RWPE1 (cell line): ENCODE results near the gene MYO5C.

ENCODE experiments used
- CTCF ChIA-PET: fragments of 350-600 bp; sonication (Branson Sonifier 250); formaldehyde crosslinking; extraction: SDS; loops from one replicate; lab custom pipeline; 2021; lab: Yijun Ruan, JAX
- POLR2A ChIA-PET: fragments of 400-600 bp; formaldehyde crosslinking; extraction: SDS; loops from one replicate; lab custom pipeline; 2020; ENCODE audit warnings: antibody characterized with exemption; ENCODE audit not compliant: low non-redundant PET; lab: Yijun Ruan, JAX
- DNase-seq: peaks from one replicate; pipeline ENCODE4 v3.0.0; 2012; ENCODE audit warnings: low spot score
- H3K27ac ChIP-seq: fragments of 450-650 bp; 2 replicates; pipeline ENCODE4 v1.5.1; 2017
- TF ChIP-seq, protein P1 (sequence below): fragments of 450-650 bp; conservative IDR thresholded peaks from 2 replicates; pipeline ENCODE4 v1.5.1; 2017; ENCODE audit warnings: low read depth, mild to moderate bottlenecking

Gene MYO5C

DNA sequence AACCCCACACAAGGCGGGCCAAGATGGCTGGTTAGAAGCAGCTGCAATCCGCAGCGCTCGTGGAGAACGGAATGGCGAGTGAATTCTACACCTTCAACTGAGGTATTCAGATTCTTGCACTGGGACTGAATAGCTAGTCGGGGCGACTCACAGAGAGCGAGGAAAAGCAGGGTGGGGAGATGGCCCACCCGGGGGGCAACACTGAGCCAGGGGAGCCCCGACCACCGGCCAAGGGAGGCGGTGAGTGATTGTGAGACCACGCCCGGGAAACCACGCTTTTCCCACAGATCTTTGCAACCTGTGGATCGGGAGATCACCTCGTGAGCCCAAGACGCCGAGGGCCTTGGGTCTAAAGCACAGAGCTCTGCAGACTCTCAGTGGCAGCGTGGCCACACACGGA, 132.7 kb downstream of the MYO5C start:
- TF ChIP-seq, protein P1, sequence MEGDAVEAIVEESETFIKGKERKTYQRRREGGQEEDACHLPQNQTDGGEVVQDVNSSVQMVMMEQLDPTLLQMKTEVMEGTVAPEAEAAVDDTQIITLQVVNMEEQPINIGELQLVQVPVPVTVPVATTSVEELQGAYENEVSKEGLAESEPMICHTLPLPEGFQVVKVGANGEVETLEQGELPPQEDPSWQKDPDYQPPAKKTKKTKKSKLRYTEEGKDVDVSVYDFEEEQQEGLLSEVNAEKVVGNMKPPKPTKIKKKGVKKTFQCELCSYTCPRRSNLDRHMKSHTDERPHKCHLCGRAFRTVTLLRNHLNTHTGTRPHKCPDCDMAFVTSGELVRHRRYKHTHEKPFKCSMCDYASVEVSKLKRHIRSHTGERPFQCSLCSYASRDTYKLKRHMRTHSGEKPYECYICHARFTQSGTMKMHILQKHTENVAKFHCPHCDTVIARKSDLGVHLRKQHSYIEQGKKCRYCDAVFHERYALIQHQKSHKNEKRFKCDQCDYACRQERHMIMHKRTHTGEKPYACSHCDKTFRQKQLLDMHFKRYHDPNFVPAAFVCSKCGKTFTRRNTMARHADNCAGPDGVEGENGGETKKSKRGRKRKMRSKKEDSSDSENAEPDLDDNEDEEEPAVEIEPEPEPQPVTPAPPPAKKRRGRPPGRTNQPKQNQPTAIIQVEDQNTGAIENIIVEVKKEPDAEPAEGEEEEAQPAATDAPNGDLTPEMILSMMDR: no peak
- ChIA-PET CTCF (interaction anchor here (0.8 kb wide), 1 partner anchor 38 kb away, joined by 3 read pairs; no protein-coding TSS in a partner anchor), POLR2A (no interaction called here)
- H3K27ac ChIP-seq: no peak overlapping the region
- DNase-seq: no peak

DNA sequence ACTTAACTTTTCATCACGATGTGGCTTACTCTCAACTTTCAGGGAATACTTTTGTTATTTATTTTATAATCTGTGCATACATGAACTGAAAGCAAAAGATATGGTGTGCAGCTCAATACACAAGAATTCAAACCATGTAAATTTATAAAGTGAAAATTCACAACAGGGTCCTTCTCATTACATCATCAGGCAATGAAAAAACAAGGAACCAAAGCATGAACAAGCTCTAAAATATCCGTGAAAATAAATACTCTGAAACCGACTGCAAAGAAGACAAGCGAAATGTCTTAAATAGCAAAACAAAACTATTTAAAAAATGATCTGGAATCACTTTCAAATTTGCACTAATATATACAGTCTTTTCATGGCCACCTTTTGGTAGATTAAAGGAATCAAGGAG, 133.3 kb downstream of the MYO5C start:
- CTCF ChIA-PET: no interaction called here

DNA sequence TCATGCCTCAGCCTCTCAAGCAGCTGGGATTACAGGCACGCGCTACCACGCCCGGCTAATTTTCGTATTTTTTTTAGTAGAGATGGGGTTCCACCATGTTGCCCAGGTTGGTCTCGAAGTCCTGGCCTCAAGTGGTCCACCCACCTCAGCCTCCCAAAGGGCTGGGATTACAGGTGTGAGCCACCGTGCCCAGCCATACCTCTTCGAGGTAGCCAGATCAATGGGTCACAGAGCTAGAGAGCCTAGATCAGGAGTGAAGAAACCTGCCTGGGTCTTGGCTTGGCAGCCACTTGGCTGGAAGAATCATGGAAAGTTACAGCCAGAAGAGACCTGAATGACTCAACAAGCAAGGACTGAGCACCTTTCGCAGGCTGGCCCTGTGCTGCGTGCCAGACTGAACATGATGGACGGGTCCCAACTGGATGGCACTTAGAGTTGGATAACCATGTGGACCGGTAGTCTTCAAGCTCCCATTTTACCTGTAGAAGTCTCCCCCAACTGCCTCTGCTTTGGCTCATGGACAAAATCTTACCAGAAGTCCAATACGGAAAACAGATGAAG, 134.1 kb downstream of the MYO5C start:
- TF ChIP-seq, protein P1: no peak
- CTCF ChIA-PET: interaction anchor here (0.6 kb wide), 1 partner anchor 154 kb away, joined by 3 read pairs; no protein-coding TSS in a partner anchor
- POLR2A ChIA-PET: no interaction called here
- no peak overlapping the region for H3K27ac ChIP-seq
- DNase-seq: no peak

More for the DNA sequence above, 133.3 kb downstream of the MYO5C start:
- no peak for DNase-seq
- H3K27ac ChIP-seq: no peak overlapping the region
- POLR2A ChIA-PET: no interaction called here
- TF ChIP-seq, protein P1: no peak

DNA sequence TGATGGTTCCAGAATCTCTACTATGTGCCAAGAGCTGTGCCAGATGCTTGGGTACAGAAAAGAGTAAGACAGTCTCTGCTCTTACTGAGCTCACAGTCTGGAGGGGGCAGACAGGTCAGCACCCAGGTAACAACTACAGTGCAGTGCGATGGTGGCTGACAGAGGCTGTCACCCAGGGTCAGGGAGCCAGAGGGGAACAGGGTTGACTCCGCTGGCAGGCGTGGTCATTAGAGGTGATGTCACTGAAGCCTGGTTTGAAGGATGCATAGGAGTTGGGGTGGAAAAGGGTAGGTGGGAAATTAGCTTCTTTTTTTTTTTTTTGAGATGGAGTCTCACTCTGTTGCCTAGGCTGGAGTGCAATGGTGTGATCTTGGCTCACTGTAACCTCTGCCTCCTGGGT, 136.0 kb downstream of the MYO5C start:
- TF ChIP-seq, protein P1: no peak
- no peak overlapping the region for H3K27ac ChIP-seq
- ChIA-PET POLR2A (no interaction called here), CTCF (interaction anchor here (0.6 to 0.7 kb wide), 2 partner anchors 77 to 633 kb away, joined by 3 read pairs; no protein-coding TSS in a partner anchor)
- no peak for DNase-seq

DNA sequence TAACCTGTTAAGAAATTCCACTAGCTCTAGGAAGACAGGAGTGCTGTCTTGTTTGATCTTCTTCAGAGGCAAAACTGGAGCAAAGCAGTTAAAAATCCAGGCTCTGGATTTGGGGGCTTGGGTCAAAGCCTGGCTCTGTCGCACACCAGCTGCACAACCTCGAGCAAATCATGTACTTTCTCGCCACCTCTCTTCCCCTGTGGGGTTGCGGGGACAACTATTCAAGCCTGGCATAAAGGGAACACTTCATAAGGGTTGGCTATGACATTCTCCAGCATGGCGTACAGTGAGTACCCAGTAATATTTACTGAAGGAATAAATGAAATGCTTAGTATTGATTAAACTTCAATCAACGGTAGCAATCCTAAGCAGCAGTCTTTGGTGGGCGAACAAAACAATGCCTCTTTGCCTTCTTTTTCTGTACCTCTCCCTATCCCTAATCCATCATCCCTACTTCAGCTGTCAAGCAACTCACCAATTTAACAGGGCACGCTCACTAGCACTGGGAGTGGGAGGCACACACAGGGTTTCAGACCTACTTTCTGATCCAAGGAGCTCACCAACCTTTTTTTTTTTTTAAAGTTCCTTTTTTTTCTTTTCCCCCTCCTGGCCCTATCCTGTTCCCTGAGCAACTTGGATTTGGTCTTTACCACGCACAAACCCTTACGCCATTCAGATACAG, 137.4 kb downstream of the MYO5C start:
- DNase-seq: no peak
- no peak overlapping the region for H3K27ac ChIP-seq
- CTCF ChIA-PET: interaction anchor here (0.6 to 0.8 kb wide), 4 partner anchors 16 to 1676 kb away, joined by 4 to 6 read pairs (median 4); no protein-coding TSS in a partner anchor
- POLR2A ChIA-PET: no interaction called here
- TF ChIP-seq, protein P1: no peak

DNA sequence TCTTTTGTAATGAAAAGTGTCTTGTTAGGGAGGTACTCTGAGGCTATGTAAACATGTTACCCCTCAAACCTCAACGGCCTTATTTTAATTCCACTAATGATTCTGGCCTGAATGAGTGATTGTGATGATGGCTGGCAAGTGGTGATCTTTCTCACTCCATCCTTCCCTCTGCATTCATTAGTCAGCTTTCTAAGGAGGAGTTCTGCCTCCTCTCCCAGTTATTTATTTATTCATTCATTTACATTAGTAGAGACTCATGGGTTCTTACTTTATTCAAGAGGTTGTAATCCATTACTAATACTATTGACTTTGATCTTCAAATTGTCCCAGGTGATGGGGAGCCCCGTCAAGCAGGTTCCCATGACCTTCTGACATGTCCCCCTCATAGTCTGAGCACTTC, 139.7 kb downstream of the MYO5C start:
- DNase-seq: no peak

More for the DNA sequence above, 139.7 kb downstream of the MYO5C start:
- TF ChIP-seq, protein P1: no peak
- CTCF ChIA-PET: interaction anchor here (0.7 kb wide), 1 partner anchor 174 kb away, joined by 3 read pairs; no protein-coding TSS in a partner anchor
- POLR2A ChIA-PET: no interaction called here
- no peak overlapping the region for H3K27ac ChIP-seq
